HG03520 (cell line): ENCODE results near the gene KRTAP10-1.
"Not testable (repeated sequence)": the region's sequence is repeated elsewhere in the genome, so short reads cannot be mapped to it uniquely, and the experiment has no call there.

Experiments used
- ATAC-seq: cut with Tn5 transposase; IDR thresholded peaks from one replicate; pipeline ENCODE4 v1.9.1; 2021; ENCODE audit warnings: mild to moderate bottlenecking, moderate library complexity; ENCODE audit not compliant: unreplicated experiment

KRTAP10-1 gene

DNA sequence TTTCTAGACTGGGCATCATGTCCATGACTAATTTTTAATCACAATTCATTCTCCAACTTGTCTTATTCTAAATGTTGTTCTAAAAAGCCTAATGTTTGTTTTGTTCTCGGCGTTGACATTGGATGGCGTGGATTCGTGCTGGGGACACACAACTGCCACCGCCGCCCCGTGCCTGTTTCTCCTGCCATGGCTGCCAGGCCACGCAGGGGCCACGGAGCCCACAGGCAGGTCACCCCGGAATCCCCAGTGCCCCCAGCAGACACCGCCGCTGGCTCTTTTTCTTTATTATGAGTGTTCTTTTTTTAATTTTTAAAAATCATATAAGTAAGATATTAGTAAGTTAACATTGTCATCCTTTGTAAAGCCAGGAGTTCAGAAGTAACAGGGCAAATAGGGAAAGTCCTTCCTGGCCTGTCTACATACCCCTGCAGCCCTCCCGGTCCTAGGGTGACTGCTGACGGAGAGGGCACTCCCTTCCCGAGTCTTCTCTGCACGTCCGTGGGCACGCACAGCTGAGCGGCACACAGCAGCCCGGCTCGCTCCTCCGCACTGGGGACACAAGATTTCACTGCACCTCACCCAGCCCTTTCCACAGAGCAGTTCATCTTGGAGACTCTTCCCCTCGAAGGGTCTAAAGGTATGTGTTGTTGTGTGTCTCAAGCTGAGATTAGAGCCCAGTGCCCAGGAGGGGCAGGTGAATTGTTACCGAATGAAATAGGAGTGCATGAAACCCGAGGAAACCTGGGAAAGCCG, 32.1 kb downstream of the KRTAP10-1 start:
- ATAC-seq = no peak

DNA sequence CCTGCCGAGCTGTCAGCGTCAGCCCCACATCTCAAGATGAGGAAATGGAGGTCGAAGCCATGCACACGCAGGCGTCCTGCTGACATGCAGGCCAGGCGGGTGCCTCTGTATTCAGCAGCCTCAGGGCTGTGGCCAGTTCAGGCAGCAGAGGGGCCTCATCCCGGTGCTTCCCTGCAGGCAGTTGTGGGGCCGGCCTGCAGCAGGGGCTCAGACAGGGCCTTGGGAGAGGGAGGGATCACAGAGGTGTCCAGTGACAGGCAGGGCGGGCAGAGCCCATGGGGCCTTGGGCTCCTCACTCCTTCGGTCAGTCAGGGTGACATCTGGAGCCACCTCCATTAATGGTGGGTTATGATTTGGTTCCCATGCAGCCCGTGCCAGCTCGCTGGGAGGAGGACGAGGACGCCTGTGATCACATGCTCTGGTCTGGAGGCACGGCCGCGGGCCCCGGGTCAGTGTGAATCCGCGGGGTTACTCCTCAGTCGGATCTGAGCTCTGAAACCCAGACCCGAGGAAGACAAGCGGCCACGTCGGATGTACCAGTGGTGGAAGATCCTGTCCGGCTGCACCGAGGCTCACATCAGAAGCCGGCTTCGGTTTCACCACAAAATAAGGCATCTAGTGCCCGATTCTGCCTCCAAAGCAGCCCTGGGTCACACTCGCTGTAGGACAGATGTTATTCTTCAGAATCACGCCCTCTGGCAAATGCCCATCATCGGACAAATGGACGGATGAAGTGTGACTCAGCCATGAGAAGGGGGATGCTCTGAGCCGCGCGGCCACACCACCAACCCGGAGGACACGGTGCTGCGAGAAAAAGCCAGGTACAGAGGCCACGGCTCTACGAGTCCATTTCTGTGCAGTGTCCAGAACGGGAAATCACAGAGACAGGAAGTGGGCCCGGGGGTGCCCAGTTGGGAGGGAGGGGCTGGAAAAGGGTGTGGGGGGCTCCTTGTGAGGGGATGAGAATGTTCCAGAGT, 33.4 kb downstream of the KRTAP10-1 start:
- no peak for ATAC-seq

DNA sequence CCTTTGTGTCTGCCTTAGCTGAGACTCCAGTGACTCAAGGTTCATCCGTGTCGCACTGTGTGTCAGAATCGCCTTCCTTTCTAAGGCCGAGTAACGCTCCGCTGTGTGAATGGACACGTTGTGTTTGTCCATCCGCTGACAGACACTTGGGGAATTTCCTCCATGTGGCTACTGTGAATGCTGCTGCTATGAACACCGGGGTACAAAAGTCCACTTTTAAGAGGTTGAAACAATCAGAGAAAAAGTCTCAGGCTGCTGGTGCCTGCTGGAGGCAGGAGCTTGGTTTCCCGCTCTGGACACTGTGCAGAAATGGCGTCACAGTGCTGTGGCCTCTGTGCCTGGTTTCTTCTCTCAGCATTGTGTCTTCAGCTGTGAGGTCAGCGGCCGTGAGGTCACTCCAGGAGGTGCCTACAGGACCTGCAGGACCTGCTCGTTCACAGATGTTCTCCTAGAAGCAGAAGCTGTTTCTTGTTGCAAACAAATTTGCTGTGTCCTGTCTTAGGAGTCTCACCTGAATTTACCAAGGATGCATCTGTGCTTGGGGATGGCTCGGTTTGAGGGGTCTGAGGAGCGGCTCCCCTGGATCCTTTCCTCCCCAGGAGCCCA, 34.2 kb downstream of the KRTAP10-1 start:
- no peak for ATAC-seq

- ATAC-seq = no peak
Observed at GRCh38 chr21:44503901-44504399, 36.0 kb downstream of the KRTAP10-1 start.

- ATAC-seq = not testable (repeated sequence)
Observed at GRCh38 chr21:44503006-44503889, 36.7 kb downstream of the KRTAP10-1 start.

- no peak for ATAC-seq
Observed at GRCh38 chr21:44502171-44502958, 37.6 kb downstream of the KRTAP10-1 start.

- no peak for ATAC-seq
Observed at GRCh38 chr21:44500111-44500510, 39.9 kb downstream of the KRTAP10-1 start.

DNA sequence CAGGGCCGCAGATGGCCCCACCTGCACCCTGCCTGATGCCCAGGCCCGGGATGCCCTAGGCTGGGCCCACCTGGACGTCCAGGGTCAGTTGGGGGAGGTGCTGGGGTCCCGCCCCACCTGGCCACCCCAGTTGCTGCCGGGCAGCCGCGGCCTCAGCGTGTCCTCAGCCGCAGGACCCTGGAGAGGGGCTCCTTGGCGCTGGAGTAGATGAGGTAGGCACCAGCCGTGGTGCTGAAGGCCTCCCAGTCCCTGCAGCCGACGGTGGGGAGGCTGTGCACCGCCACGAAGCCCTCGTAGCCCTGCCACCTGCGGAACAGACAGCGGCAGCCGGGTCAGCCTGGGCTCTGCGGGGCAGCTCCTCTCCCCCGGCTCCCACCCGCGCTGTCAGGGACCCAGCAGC, 40.4 kb downstream of the KRTAP10-1 start:
- no peak for ATAC-seq

- no peak for ATAC-seq
Observed at GRCh38 chr21:44499211-44499560, 40.8 kb downstream of the KRTAP10-1 start.

- no peak for ATAC-seq
Observed at GRCh38 chr21:44498280-44499210, 41.5 kb downstream of the KRTAP10-1 start.

GRCh38 chr21:44497703-44498126, 42.3 kb downstream of the KRTAP10-1 start:
- no peak for ATAC-seq

- no peak for ATAC-seq
Observed at GRCh38 chr21:44496564-44497550, 43.1 kb downstream of the KRTAP10-1 start.

GRCh38 chr21:44495611-44496563, 44.1 kb downstream of the KRTAP10-1 start:
- no peak for ATAC-seq

DNA sequence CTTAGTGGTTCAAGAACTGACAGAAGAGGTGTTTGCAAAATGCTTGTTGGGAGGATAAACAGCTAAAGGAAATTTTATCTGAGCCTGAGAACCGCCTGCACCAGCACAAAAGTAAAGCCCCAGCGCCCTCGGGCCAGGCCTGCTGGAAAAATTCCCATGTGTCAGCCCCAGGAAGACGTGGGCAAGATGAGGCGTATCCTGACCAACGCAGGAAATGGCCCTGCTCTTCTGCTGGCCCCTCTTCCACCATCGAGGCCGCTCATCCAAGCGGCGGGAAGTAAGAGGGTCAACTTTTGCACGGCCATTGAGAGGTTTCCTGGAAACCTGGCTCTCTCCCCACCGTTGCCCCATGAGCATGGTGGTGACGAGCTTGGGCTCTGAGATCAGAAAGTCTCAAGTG, 45.0 kb downstream of the KRTAP10-1 start:
- ATAC-seq = no peak

DNA sequence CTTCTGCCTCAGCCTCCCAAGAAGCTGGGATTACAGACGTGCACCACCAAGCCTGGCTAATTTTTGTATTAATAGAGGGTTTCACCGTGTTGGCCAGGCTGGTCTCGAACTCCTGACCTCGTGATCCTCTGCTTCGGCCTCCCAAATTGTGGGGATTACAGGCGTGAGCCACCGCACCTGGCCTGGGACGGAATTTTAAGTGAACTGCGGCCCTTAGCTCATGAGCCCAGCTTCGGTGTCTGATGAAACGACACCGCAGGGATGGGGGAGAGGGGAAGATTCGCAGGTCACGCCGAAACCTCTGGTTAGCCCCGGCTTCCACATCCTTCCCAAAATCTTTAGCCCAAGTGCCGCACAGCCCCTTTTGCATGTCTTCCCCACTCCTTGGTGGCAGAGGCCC, 45.6 kb downstream of the KRTAP10-1 start:
- ATAC-seq = no peak
